GM21619 (cell line): ENCODE data around the gene MAMDC2.

Source experiments
- ATAC-seq: cut with Tn5 transposase; IDR thresholded peaks from one replicate; pipeline ENCODE4 v1.9.1; 2021; ENCODE audit not compliant: unreplicated experiment

Gene MAMDC2

GRCh38 chr9:70043689-70044489, at the start of gene MAMDC2:
MAMDC2 (plus strand) TSS chr9:70043848; CDS start chr9:70044198, 350 bp downstream.
- no peak for ATAC-seq

DNA sequence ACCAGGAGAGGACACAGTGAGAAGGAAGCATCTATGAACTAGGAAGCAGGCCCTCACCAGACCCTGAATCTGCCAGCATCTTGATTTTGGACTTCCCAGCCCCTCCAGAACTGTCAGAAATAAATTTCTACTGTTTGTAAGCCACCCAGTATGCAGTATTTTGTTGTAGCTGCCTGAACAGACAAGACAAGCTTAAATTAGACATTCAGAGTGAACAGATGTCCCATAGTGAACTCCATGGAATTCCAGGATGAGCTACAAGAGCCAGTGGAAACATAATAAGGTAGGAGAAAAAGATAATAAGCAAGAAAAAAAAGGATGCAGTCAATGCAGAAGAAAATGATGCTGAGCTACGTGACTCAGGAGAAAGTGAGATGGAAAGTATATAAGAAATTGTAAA, 47.8 kb upstream of the MAMDC2 start:
- no peak for ATAC-seq

DNA sequence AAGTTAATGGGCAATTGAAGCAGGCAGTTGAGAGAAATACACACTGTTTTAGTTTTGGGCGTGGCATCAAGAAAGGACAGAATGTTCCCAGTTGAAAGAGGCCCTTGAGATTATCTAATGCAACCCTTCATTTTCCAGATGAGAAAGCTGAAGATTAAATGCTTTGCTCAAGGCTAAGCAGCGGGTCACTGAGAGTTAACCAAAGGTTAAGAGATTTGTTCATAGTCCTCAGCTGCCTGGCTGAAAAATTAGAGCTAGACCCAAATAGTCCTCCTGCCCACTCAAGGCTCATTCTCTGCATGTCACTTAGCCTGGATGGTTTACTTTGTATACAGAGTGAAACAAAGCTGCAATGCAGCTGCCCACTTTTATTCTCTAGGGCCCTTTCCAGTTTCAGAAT, 46.7 kb upstream of the MAMDC2 start:
- no peak for ATAC-seq

DNA sequence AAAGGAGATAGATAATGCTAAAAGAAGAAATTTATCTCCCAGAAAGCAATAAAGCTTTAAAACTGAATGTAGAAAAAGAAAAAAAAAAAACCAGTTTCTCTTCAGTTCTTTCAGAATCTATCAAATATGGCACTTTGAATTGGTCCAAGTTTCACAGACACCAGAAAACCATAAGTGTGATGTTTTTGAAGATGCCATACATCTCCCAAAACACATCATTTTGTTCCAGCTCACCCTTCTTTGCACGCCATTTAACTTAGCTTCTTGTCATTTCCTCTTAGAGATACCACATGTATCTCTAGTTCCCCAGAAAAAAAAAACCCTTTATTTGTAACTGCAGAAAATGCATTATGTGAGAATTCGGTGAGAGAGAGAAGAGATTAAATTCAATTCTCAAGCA, 46.1 kb upstream of the MAMDC2 start:
- ATAC-seq, result no peak

DNA sequence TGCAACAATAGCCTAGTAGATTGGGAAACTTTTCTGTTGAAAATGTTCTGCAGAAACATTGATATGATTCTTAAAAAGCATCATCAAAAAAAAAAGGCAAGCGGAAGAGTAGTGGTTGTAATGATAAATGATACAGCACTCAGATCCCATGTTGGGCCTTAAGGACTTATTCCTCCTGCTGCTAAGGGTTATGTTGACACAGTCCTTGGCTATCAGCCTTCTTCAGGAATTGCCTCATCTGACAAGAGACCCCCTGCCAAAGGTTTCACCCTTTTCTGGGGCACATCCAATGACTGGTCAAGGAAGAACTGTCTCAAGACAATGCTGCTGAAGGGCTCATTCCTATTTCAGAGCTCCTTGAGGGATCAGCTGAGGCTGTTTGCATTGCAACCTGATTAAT, 44.3 kb upstream of the MAMDC2 start:
- ATAC-seq, result no peak

DNA sequence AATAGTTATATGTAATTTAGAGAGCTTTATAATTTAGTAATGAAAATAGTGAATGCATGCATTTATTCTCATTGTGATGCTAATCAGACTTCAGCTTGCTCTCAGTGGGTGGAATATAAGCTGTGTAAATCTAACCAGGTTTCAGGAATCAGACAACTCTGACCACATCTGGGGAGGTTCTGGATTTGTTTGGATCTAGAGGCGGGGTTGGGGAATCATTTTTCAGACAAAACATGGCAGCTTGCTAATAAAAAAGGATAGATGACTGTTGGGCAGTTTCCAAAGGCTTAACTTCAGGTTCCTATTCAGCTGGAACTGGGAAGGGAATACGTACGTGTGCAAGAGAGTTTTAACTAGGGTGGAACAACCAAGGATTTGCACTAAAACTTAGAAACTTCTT, 43.2 kb upstream of the MAMDC2 start:
- no peak for ATAC-seq

DNA sequence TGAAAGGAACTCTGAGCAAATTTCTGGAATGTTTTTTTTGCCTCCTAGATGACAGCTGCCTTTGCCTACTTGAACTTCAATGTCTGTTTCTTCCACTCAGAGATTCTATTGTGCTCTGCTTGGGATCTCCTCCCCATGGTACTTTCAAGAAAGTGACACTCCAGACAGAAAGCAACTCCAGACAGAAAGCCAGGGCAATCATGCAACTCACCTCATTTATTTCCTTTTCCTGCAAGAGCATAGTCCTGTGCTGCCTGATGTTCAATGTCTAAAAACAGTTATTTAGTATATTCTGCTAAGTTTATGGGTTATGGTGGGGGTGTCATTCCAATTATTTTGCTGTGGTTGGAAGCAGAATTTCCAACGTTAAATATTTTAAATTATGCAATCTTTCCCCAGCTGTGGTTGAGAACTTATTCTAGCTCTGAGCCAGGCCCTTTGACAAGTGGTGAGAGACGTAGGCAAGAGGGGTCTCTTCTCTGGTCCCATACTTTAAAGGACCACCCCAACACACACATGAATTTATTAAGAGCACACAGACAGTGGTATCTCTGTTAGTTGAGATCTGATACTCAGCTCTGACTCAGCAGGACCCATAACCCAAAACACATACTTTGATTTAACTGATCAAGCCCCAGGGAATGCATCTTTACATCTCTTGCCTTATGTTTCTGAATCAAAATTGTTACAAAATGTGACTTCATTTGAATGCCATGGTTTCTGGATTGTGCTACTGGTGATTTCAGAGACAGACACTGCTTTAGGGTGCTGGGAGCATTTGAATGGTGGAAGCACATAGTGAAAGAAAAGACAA, 39.5 kb upstream of the MAMDC2 start:
- ATAC-seq, result no peak

DNA sequence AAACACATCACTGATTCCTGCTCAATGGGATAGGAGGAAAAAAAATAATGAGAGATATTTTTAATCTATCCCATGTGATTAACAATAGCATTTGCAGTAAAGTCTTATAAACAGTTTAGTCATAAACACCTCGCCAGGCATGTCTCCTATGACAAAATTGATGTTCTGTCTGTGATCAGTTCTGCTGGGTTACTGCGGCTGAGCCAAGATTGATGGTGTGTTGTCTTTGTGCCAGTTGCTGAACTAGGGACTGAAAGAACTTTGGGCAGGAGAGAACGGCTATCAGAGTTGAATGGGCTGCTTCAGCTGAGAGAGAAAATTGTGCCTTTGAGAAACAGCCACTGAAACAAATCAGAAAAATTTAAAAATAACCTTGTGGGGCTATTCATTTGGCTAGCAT, 37.3 kb upstream of the MAMDC2 start:
- ATAC-seq, result no peak

- ATAC-seq, result no peak
Observed at GRCh38 chr9:70007831-70008230, 35.8 kb upstream of the MAMDC2 start.

DNA sequence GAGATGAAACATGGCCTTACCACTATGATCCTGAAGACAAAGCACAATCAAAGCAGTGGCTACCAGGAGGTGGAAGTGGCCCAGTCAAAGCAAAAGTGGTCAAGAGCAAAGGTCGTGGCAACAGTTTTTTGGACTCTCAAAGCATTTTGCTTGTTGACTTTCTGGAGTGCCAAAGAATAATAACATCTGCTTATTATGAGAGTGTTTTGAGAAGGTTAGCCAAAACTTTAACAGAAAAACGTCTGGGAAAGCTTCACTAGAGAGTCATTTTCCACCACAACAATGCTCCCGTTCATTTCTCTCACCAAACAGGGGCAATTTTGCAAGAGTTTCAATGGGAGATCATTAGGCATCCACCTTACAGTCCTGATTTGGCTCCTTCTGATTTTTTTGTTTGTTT, 33.6 kb upstream of the MAMDC2 start:
- no peak for ATAC-seq

- no peak for ATAC-seq
Observed at GRCh38 chr9:70011366-70011765, 32.3 kb upstream of the MAMDC2 start.

DNA sequence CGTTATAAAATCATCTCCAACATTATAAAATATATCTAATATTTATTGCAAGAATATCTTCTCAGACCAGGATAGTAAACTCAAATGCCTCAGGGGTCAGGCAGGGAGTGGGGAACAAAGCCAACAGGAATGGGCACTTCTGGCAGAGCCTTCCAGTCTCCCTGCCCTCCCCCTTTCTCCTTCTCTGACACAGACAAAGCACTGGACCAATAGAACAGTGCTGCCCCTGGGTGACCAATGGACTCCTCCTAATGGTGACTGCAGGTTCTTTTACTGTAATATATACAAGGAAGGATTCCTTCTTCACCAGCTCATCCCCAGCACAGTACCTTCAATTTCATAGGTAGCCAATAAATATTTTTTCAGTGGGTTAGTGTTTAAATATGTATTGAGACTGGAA, 31.1 kb upstream of the MAMDC2 start:
- no peak for ATAC-seq

DNA sequence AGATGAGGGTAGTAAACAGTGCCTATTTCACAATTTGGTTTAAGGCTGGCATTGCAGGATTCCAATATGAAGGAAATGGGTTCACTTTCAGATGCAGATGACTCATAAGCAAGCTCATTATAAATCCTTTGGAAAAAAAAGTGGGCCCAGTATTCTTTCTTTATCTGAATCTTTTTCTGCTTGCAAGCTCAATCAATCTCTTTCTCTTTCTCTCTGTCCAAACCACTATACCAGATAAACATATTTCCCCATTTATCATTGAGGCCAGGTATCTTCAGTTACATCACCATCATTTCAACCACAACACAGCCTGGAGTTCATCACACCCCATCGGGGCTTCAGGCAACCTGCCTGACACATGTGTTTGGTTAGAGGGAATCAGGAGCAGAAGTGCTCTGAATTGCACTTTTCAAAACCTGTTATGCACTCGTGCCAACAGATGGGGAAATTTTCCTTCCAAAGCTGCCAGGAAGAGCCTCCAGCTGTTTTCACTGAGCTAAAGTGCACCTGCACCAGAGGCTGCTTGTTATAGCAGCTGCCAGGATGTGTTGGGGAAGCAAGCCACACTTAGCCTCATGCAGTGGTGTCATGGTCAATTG, 30.0 kb upstream of the MAMDC2 start:
- no peak for ATAC-seq

- ATAC-seq, result no peak
Observed at GRCh38 chr9:70015099-70015498, 28.5 kb upstream of the MAMDC2 start.

DNA sequence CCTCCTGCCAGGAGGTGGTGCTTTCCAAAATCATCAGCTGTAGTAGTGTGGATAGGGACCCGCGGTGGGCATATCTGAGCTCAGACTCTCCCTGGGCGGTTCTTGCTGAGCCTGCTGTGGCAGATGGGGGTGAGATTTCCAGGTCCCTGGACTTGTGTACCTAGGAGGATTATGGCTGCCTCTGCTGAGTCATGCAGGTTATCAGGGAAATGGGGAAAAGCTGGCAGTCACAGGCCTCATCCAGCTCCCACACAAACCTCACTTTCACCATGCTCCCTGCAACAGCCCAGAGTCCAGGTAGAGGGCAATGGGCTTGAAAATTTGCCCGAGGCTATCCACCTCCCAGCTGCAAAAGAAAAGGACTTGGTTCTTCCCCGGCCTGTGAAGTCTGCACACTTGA, 23.4 kb upstream of the MAMDC2 start:
- no peak for ATAC-seq

- ATAC-seq, result no peak
Observed at GRCh38 chr9:70020991-70021571, 22.6 kb upstream of the MAMDC2 start.

DNA sequence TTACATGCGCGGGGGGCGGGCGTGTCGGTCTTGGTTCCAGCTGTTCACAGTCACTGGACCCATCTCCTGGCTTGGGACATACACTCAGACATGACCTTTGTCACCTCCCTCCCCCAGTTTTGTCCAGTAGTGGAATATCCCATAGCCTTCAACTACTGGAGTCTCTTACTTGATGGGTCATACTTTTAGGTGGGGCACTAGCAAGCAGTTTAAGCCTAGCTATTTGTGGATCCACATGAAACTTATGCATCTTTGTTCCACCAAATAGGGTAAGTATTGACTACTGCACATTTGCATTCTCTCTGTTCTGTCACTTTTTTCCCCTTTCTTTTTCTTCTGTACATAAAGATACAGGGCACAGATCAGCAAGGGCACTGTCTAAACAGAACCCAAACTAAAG, 15.4 kb upstream of the MAMDC2 start:
- ATAC-seq, result no peak

DNA sequence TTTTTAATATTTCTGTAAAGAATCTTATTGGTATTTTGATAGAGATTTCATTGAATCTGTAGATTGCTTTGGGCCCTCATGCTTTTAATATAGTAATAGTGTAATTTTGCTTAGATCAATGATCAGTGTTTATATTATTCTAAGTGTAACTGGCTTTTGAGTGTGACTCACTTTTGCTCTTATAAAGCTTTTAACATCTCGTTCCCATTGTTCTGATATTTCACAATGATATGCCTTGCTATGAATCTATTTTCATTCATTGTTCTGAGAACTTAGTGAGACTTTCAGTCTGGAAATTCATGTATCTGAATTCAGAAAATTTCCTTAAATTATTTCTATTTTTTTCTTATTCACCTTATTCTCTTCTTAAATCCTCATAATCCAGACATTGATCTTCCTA, 13.5 kb upstream of the MAMDC2 start:
- ATAC-seq, result no peak

- ATAC-seq, result no peak
Observed at GRCh38 chr9:70031141-70031545, 12.5 kb upstream of the MAMDC2 start.

DNA sequence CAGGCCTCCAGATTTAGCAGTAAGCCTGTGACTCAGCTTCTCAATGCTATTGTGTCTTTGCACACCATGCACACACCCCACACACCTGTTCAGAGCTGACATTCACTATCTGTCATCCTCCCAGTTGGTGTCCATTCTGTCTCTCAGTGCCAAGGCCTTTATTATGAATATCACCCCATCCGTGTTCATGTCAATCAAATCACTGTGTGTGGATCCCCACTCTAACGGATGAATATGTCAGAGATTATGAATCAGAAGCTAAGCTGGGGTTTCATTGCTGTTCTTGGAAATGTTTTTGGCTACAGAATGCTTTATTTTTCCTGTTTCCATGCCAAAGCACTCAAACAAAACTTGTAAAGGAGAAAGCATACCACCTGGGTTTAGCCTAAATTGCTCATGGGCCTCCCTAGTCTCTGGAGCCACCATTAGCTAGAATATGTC, 9.4 kb upstream of the MAMDC2 start:
- no peak for ATAC-seq

GRCh38 chr9:70035691-70036090, 8.0 kb upstream of the MAMDC2 start:
- no peak for ATAC-seq

DNA sequence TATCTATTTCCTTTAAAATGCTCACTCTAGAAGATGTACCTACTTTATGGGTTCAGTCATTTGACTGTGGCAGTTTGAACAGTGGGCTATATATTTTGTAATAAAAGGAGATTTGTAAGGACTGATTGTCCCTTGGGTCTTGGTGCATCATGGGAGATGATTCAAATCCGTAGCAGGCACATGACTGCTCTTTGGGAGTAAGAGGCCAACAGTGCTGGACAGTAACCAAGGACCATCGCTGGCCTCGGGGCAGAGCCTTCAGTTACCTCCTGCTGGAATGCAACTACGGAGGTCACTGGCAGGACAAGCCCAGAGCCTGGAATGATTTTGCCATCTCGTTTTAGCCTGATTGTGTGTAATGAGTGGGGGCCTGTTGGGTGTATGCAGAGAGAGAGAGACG, 7.0 kb upstream of the MAMDC2 start:
- no peak for ATAC-seq
